Activated T-helper 1 cell treated with anti-CD3 and anti-CD28 coated beads, Interleukin-2, amount 50 U/mL, for 16 hours (primary cell): ENCODE results near the gene NENF.
A peak's percentile ranks its signal among the peaks of the same experiment; 100 is the strongest.
"Not testable (repeated sequence)": the region's sequence is repeated elsewhere in the genome, so short reads cannot be mapped to it uniquely, and the experiment has no call there.

ENCODE experiments used
- DNase-seq, 2 donors: peaks; one replicate each; pipeline ENCODE4 v3.0.0-alpha.2; 2020; ENCODE audit warnings: low read depth in 1 of 2, low spot score in 1 of 2

The NENF gene

DNA sequence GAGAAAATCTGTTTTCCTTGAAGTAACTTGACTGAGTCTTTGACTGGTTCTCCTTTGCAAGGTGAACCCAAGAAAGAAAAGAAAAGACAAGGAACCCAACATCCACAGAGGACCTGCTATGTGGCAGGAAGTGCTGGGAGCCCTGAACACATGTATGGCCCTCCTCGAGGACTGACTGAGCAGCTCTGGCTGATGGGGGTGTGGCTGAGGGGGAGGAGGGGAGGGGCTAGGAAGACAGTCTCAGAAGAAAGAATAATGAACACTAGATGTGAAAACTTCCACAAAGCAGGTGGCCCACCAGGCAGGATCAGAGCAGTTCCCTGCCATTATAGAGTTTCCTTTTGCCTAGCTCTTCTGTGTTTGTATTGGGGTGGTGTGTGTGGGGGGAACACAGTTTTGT, 26.1 kb downstream of the NENF start:
- no peak for DNase-seq

DNA sequence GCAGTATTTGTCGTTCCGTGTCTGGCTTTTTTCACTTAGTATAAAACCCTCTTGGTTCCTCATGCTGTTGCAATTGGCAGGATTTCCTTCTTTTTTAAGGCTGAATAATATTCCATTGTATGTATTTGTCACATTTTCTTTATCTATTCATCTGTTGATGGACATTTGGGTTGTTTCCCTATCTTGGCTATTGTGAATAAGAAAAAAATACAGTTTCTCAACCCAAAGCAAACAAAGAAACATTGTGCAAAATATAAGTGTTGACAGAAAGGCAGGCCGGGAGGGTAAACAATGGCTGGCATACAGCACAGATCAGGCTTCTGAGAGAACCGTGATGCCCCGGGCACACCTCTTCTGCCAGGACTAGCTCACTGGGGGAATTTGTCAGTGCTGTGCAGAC, 26.9 kb downstream of the NENF start:
- DNase-seq = no peak

DNA sequence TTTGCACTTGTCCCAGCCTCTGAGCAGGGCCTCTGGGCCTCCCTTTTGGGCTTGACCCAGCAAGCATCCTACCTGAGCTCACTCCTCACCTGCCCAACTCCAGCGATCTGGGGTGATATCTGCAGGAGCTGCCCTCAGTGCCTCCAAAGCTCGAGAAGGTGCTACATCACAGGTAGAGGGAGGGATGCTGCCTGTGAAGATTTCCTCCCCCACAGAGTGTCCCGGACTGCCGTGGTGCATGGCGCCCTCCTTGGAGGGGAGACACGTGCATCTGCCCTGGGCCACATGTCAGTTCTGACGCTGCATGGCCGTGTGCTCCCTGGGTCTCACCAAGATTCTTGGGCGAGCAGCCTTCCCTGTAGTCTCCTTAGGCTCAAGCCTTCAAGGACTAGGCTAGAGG, 27.7 kb downstream of the NENF start:
- no peak for DNase-seq

DNA sequence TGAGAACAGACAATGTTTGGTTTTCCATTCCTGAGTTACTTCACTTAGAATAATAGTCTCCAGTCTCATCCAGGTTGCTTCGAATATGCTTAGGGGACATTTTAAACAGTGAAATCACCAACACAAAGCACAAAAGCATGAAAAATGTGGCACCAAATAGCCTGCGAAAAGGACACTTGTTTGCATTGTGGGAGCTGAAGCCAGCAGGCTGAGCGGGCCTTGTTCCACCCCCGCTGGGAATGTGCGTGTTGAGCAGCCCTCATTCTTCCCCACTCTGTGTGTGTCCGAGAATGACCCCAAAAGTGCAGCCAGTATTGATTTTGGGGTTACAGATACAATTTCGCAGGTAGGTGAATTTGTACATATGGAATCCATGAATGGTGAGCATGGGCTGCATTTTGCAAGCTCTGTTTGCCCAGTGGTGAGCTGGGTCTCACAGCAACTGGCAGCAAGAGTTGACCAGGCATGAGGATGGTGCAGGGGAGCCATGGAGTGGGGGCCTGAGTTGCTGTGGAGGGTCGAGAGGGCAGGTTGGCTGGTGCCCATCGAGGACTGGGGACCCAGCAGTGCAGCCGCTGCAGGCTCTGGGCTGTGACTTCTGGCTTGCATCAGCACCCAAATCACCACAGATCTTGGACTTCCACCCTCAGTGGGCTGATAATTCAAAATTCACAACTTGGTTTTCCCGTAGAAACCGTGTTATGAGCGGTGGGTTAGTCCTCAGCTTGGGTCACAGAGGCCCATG, 29.4 kb downstream of the NENF start:
- DNase-seq = no peak

- no peak for DNase-seq
These were observed 31.0 kb downstream of the NENF start for GRCh38 chr1:212463565-212464285.

DNA sequence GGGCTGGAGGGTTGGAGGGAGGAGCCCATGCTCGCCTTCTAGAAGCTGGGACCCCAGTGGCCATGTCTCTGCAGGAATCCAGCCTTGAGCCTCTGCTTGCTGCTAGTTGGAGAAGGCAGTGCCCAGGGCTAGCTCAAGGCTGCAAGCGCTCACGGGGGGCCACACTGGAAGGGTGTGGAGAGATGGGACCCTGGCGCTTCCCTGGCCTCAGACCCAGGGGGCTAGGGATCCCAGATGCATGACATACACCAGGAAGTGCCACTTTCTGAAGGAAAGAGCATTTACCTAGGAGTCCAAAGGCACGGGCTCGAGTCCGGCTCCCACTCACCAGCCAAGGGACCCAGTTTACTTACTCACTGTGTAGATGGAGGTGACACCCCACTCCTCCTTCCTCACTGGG, 32.6 kb downstream of the NENF start:
- no peak for DNase-seq

- no peak for DNase-seq
These were observed 33.7 kb downstream of the NENF start for GRCh38 chr1:212466437-212466836.

GRCh38 chr1:212466898-212467650, 34.4 kb downstream of the NENF start:
- DNase-seq = no peak

DNA sequence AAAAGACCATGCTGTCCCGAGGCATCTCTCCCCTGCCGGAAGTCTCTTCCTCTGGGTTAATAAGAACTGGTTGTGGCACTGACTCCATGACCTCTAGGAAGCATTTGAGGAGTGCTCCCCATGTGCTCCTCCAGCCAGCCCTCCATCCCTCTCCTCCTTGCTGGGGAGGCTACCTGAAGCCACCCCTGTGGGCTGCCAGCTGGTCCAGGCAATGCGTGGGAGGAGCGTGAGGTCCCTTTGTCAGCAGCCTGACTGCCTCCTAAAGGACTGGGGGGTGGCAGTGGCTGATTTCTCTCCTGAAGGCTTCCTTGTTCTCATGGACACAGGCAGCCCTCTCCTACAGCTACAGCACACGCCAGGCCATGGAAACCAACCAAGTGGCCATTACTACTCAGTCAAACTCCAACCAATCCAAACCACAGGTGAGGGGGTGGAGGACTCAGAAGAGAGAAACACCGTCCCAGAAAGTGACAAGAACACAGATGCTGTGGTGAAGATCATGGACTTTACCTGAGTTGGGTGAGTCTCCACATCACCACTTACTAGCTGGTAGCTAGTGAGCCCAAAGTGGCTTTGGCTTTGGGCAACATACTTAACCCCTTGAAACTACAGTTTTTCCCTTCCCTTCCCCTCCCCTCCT, 35.2 kb downstream of the NENF start:
- no peak for DNase-seq

DNA sequence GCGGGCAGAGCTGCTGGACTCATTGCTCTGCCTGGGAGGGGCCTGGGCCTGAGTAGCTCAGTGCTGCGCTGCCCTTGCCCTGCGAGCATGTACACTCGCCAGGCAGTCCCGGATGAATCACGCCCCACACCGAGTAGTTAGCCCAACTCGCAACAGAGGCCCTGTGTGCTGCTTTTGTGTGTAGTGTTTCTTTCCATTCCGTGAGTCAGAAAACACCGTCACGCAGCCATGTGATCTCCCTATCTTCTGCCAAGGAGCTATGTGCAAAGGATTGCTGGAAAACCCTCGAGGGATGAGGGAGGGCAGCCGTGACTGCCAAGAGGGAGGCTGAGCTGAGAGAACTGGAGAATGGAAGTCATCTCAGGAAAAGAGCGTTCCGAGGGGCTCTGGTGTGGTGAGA, 37.3 kb downstream of the NENF start:
- DNase-seq = no peak

GRCh38 chr1:212471286-212471685, 38.6 kb downstream of the NENF start:
- DNase-seq = no peak

DNA sequence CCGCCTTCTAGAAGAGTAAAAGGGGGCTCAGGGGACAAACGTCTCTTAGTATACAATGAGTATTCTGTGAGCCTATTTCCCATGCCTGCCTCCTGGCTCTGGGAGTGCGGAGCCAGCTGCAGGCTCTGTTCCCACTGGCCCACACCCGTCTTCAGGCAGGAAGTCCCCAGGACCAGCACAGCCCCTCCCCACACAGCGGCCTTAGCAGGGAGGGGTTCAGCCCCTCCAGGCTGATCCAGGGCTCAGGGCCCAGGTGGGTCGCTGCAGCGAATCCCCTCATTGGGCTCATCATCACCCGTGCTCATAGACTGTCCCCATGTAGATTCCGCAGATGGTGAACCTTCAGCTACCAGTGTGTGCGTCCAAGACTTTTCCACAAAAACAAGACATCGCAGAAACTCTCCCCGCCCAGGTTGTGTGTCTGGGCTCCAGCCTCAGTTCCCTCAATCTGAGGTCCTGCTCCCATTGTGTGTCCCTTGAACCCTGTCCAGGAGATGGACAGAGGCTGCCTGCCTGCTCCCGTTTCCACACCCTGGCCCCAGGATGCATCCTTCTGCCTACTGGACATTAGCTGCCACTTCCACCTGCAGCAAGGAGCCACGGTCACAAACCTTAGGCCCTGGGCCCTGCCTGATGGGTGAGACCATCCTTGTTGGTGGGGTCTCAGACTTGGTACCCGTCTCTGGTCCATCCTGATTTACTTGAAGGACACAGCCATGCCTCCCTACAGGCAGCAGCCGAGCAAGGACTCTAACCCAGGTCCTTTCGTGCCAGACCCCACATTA, 39.4 kb downstream of the NENF start:
- DNase-seq = no peak

DNA sequence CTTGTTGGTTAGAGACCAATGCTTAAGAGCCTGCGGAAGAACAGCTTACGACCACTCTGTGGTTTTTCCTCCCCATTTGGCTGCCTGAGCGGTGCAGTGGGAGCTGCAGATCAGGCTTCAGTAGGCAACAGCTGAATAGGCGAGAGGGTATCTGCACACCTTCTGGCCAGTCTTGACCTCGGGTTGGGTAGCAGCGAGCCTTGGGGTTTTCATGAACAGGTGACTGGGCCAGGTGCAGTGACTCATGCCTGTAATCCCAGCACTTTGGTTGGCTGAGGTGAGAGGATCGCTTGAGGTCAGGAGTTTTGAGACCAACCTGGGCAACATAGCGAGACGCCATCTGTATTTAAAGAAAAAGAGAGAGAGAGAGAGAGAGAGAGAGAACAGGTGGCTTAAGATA, 41.0 kb downstream of the NENF start:
- no peak for DNase-seq

DNA sequence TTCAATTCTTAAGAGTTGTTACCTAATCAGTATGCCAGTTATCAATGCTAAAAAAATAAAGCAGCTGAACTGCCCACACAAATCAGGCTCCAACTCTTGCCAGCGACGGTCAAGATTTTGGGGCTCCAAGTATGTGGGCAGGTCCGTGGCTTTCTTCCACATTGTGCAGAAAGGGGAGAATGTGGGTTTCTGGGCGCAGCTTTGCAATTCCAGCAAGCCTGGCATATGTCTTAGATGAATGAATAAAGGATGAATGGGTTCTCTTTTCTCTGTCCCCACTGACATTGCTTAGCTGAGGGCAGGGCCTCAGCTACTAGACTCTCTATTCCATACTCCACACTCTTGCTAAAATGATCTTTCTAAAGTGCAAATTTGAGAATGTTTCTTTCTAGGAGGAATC, 42.4 kb downstream of the NENF start:
- DNase-seq = no peak

DNA sequence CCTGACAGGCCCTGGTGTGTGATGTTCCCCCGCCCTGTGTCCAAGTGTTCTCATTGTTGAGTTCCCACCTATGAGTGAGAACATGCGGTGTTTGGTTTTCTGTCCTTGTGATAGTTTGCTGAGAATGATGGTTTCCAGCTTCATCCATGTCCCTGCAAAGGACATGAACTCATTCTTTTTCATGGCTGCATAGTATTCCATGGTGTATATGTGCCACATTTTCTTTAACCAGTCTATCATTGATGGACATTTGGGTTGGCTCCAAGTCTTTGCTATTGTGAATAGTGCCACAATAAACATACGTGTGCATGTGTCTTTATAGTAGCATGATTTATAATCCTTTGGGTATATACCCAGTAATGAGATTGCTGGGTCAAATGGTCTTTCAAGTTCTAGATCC, 43.1 kb downstream of the NENF start:
- DNase-seq = not testable (repeated sequence)

- peak; percentile 50 to 61 for DNase-seq
These were observed 44.4 kb downstream of the NENF start for GRCh38 chr1:212477014-212477679.

DNA sequence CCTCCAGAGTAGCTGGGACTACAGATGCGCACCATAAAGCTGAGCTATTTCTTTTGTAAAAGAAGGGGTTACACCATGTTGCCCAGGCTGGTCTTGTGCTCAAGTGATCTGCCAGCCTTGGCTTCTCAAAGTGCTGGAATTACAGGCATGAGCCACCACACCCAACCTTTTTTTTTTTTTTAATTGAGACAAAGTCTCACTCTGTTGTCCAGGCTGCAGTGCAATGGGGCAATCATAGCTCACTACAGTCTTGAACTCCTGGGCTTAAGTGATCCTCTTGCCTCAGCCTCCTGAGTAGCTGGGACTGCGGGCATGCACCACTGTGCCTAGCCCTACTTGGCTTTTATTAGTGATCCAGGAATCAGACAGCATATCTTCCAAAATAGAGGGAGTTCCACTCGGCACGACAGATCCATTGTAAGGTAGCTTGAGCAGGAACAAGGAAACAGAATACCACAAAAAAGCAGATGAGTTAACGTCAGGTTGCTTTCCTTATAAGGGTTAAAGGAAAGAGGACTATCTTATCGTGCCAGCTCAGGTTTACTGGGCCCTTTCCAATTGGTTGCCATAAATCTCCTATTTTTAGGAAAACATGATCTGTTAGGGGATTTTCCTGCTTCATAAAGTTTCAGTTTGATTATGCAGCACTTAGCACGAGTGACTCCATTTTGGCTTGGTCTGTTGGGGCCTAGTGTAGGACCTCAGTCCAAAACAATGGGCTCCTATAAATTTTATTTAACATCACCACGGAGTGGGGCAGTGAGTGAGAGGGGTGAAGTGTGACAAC, 45.2 kb downstream of the NENF start:
- no peak for DNase-seq

DNA sequence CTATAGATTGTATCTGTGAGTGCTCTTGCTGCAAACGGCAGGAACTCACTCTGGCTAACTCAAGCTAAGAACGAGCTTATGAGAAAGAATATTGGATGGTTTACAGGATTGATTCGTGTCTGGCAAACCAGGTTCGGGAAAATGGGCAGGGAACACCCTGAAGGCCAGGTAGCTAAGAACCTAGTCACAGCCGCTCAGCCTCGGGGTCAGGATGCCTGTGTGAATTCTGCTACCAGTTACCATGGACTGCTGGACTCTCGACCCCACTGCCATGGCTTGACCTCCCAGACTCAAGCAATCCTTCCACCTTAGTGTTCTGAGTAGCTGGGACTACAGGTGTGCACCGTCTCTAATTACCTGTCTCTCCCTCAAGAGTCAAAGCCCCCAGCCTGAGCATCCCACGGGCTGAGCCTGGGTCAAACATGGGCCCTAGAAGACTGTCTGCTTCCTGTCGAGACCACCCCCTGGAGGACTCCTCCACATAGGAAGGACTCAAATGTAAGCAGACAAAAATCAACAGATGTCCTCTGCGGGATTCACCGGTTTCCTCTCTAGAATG, 45.8 kb downstream of the NENF start:
- DNase-seq = no peak

DNA sequence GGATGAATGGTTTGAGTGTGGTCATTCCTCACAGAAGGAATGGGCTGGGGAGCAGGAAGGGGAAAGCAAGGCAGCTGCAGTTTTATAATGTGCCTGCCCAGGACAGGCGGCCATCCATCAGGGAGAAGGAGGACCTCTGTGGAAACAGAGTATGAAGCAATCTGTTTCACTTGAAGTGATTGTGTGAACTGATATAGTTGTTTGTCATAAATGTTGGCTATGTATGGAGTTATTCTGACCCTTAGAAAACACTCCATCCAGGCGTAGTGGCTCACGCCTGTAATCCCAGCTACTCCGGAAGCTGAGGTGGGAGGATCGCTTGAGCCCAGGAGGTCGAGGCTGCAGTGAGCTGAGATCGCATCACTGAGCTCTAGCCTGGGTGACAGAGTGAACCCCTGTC, 46.5 kb downstream of the NENF start:
- DNase-seq = no peak
